ENCODE data around the gene XPOT. TPM values are rescaled to one million over a fixed set of nuclear protein-coding genes. Genes with fewer than 3 reads are reported as not detected.

XPOT gene
- total RNA-seq, 1 experiment from 2014 or later: 130 TPM

DNA sequence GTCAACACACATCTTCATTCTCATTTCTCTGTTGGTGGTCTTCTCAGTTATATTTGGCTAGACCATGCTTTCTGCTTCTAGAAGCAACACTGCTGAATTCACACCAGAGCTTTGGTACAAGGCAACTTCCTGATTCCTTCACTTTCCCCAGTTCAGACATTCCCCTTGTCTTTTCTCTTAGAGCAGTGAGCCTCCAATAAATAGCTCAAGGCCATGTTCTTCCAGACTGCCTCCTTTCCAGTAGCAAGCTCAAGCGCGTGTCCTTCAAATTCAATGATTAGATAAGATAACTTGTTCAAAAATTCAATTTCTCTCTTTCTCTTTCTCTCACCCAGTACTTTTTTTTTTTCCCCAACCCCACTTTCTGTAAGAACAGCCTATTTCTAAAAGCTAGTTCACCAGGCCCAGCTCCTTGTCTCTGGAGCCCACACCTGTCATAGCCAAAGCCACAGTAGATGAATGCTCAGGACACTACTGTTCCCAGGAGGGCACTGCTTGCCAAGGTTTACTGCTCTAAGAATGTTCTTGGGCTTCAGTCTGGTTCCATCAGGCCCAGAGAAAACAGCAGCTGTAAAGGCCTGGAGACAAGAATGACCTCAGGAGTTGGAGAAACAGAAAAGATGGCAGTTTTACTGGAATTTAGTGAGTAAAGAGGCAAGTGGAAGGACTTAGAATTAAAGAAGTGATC lies 65.4 kb downstream of the XPOT start:
- no peak overlapping the region for H2AFZ ChIP-seq (ENCODE audit: low read length)
- H3K4me1 Mint-ChIP-seq: no peaks in the 10 kb centered on the region
- H3K56ac ChIP-seq (ENCODE audit: insufficient read length, low read depth, low read length): no peak overlapping the region
- no peak overlapping the region for H4K91ac ChIP-seq (ENCODE audit: insufficient read length, low read depth, low read length)
- no peaks in the 10 kb centered on the region for H3K79me2 ChIP-seq (ENCODE audit: insufficient read depth, low read length)
- no peaks in the 10 kb centered on the region for H3K9me3 ChIP-seq (ENCODE audit: control insufficient read depth, low read depth, low read length)
- H2BK12ac ChIP-seq (ENCODE audit: insufficient read length, low read depth, low read length): no peak overlapping the region
- no peak overlapping the region for H4K8ac ChIP-seq (replicated peaks; ENCODE audit: insufficient read length, low read depth, low read length)
- peak overlapping the region in 2 of 3 experiments; percentile 7 to 65; a peak in 2 of 7 replicates for H3K27ac Mint-ChIP-seq
- no peak overlapping the region for H3K9ac ChIP-seq (ENCODE audit: extremely low read depth, insufficient read length, low read length)
- H2BK15ac ChIP-seq (ENCODE audit: low read depth, low read length): no peak overlapping the region
- no peak overlapping the region for H3K4me3 Mint-ChIP-seq
- H2AK5ac ChIP-seq (ENCODE audit: insufficient read length, low read length): no peak overlapping the region
- no peaks in the 10 kb centered on the region for H3K27me3 ChIP-seq (ENCODE audit: insufficient read depth, low read length)
- H4K20me1 ChIP-seq (ENCODE audit: control insufficient read depth, insufficient read depth, insufficient read length): no peaks in the 10 kb centered on the region
- no peak overlapping the region for H3K14ac ChIP-seq (ENCODE audit: insufficient read depth, low read length)
- no peak overlapping the region for H3K4ac ChIP-seq (ENCODE audit: low read depth, low read length)
- H3K9me3 Mint-ChIP-seq: no peaks in the 10 kb centered on the region
- no peak overlapping the region for H2BK120ac ChIP-seq (ENCODE audit: low read depth, low read length, poor library complexity, severe bottlenecking)
- TF ChIP-seq CTCF (conservative IDR thresholded peaks at IDR 0.05): no peak
- H3T11ph ChIP-seq (ENCODE audit: low read length): no peak overlapping the region
- H3K27ac ChIP-seq (ENCODE audit: insufficient read length, low read depth, low read length): no peak overlapping the region
- no peak overlapping the region for H4K5ac ChIP-seq (ENCODE audit: insufficient read length, low read depth, low read length)
- H3K23me2 ChIP-seq (ENCODE audit: insufficient read length, low read depth, low read length, poor library complexity, severe bottlenecking): no peaks in the 10 kb centered on the region
- H3K23ac ChIP-seq (ENCODE audit: insufficient read length, low read depth, low read length): no peak overlapping the region
- DNase-seq: no peak
- peaks cover 24 to 67% (median 62%) of the 10 kb centered on the region in 3 experiments for H3K36me3 Mint-ChIP-seq (ENCODE audit: insufficient read depth in 1 of 3, low read depth in 3 of 3)
- H3K79me1 ChIP-seq (ENCODE audit: insufficient read depth, low read depth, low read length, poor library complexity, severe bottlenecking): no peaks in the 10 kb centered on the region
- no peak overlapping the region for H3K4me2 ChIP-seq (ENCODE audit: insufficient read depth, insufficient read length, low read length)
- no peaks in the 10 kb centered on the region for H3K4me1 ChIP-seq (ENCODE audit: insufficient read depth, low read length)
- H2BK20ac ChIP-seq (ENCODE audit: low read depth, low read length, poor library complexity, severe bottlenecking): no peak overlapping the region
- H3K27me3 Mint-ChIP-seq (ENCODE audit: low read depth): no peaks in the 10 kb centered on the region
- H3K18ac ChIP-seq (ENCODE audit: insufficient read length, low read depth, low read length): no peak overlapping the region
- no peak overlapping the region for H2BK5ac ChIP-seq (ENCODE audit: insufficient read length, low read length)
- WGBS (ENCODE audit: extremely low coverage, insufficient read length, low lambda C conversion rate): no CpG with 5 or more reads among the region's 2 CpGs
